CD4-positive, alpha-beta T cell treated with Interleukin-4 for 1 hour (primary cell): ENCODE results near the gene KRIT1.
"Not testable (repeated sequence)": the region's sequence is repeated elsewhere in the genome, so short reads cannot be mapped to it uniquely, and the experiment has no call there.

ENCODE experiments used
- DNase-seq, 2 donors: peaks; one replicate each; pipeline ENCODE4 v3.0.0-alpha.2; 2020 to 2022

KRIT1 gene

DNA sequence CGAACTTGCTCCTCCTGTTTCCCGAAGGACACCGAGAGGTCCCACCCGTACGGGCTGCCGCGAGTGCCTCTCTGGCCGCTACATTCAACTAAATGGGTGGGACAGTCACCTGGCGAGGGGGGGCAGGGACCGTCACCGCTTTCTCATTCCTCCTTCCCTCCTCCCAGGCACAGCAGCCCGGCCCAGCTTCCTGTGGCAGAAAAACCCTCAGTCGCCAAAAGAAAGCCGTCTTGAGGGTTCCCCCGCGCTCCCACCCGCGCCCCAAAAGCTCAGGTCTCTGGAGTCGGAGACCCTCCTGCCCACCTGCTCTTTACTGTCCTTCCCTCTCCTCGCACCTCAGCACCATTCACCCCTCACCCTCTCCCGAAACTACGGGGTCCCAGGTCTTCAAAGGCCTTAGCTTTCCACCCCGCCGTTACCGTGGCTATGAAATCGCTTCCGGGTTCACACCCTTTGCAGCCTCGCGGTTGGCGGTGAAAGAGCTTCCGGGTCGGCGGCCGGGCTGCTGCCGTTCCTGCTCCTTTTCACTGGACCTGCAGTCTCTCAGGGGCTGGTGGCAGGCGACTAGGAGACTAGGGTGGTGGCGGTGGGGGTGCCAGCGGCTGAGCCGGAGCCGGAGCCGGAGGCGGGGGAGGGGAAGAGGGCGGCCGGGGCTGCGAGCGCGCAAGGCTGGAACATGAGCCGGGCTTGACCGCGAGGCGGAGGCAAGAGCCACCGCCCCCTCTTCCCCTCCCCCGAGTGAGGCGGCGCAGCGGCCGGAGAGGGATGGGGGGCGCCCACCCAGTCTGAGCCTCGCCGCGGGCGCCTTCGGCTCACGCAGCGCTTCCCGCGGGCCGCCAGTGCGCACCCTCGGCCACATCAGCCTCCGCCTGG, at the start of gene KRIT1, which contains the start of gene ANKIB1:
KRIT1 (minus strand) TSS at position 428 of the 873 bp plus-strand sequence. CDS start 3,779 bp downstream, outside the sequence.
ANKIB1 (plus strand) TSS at position 488 of the 873 bp plus-strand sequence. CDS start 49,005 bp downstream, outside the sequence.
- DNase-seq: peak; percentile 89 to 90

GRCh38 chr7:92295391-92295790, 49.7 kb upstream of the KRIT1 start:
- no peak for DNase-seq

DNA sequence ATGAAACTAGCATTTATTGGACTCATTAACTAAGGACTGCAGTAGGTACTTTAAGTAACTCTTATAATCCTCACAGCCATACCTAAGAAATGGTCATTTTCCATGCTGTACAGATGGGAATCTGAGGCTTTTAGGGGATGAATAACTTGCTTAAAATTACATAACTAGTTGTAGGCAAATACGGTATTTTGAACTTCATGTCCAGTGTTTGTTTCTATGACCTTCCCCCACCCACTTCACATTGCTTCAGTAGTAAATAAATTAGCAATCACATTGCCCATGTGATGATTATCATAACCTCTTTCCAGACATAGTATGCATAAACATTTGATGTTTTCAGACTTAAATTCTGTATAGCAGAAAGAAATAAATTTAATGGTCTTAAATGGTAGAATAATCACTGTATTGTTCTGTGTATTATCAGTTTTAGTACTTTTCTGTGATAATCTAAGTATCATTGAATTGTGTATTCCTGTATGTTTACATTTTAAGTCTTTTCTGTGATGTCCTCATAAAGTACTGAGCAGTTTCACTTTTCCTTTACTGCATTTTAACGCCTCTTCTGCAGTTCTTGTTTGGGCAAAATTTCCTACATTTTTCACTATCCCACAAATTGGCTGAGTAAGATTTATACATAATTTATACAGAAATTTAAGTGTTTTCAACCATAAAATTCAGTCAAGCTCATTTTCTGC, 48.3 kb upstream of the KRIT1 start:
- no peak for DNase-seq

- DNase-seq: no peak
Observed at GRCh38 chr7:92292981-92293380, 47.3 kb upstream of the KRIT1 start.

DNA sequence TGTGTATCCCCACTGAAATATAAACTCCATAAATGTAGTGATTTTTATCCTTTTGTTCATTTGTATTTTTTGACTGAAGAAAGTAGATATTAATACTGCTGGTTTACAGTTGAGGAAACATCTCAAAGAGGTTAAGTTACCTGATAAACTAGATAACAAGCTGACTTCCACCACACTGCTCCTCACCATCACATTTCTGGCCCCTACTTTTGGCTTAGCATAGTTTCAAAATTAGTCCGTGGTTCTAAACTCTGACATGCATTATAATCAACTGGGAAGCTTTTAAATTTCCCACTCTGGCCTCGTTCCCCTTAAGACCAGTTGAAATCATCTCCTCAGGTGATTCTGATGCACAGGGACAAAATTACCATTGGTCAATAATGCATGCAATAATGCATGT, 43.6 kb upstream of the KRIT1 start:
- DNase-seq: no peak

DNA sequence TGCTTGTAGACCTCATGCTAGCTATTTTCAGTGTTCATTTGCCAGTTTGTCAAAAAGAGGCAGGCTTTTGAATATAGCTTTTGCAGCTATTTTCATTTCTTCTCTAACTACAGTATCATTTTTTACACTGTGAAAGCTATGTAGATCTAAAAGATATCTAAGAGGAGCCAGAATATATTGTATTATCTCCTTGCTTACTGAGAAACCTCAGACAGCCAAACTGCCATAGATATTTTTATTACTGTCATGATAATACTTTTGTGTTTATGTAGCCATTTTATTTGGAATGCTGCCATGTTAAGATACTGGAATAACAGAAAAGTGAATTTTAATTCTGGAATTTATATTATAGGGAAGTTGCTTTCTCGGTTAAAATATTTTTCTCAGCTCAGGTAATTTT, 37.2 kb upstream of the KRIT1 start:
- DNase-seq: no peak

DNA sequence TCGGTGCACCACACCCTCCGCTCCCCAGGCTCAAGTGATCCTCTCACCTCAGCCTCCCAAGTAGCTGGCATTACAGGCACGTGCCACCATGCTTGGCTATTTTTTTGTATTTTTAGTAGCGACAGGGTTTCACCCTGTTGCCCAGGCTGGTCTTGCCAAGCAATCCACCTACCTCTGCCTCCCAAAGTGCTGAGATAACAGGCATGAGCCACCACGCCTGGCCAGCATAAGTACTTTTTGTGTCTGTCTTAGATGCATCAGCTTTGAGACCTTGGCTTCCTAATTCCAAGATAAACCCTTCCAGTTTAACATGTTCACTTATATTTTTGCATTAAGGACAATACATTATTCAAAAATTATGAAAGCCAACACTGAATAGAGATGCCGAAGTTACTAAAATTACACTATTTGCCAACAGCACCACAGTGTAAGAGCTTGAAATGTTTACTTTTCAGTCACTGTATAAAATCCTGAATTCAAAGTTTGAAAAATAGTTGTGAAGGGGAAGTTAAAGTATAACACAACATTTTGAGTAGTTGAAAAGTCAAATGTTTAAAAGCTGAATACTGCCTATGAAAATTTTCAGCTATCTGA, 36.6 kb upstream of the KRIT1 start:
- no peak for DNase-seq

GRCh38 chr7:92281031-92281430, 35.3 kb upstream of the KRIT1 start:
- no peak for DNase-seq

DNA sequence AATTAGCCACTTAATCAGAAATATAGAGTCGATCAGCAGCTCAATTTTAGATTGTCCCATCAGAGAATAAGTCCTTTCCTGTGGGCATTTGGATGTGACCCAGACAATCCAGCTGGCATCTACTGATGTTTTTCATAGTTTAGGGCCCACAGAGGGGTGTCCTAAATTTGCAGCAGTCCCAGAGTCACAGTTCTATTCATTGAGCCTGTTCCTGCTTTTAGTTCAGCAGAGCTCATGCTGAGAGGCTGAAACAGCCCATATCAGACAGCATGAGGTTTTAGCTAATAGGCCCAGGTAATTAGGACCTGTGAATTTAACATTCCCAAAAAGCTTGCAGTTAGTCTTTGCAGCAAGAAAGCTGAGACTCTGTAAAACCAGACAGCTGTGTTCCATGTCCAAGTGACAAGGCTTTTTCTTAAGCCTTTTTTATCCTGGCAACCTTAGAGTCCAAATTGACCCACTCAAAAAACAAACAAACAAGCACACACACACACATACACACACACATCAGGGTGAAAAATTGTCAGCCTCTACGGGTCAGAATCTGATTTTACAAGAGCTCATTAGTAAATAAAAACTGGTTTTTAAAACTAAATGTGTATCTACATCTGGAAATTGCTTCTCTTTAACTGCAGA, 33.8 kb upstream of the KRIT1 start:
- DNase-seq: no peak

DNA sequence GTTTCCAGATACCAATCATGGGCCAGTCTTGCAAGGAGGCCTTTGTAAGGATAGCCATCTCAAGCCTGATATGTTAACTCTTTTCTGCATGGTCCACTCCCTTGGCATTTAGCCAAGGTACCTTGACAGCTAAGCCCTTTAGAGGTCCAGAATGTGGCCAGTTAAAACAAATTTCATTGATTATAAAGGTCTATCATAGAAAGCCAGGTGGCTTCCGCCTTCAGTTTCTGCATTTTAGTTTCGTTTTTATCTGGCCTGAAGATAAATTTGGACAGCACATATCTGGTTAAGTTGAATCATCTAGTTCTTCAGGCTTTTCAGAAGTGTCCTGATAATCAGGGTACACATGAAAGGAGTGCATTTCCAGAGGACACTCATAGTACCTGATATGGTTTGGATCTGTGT, 30.7 kb upstream of the KRIT1 start:
- DNase-seq: no peak

- no peak for DNase-seq
Observed at GRCh38 chr7:92275327-92275726, 29.6 kb upstream of the KRIT1 start.

GRCh38 chr7:92268921-92269320, 23.2 kb upstream of the KRIT1 start:
- no peak for DNase-seq

GRCh38 chr7:92266415-92267241, 20.9 kb upstream of the KRIT1 start:
- no peak for DNase-seq

DNA sequence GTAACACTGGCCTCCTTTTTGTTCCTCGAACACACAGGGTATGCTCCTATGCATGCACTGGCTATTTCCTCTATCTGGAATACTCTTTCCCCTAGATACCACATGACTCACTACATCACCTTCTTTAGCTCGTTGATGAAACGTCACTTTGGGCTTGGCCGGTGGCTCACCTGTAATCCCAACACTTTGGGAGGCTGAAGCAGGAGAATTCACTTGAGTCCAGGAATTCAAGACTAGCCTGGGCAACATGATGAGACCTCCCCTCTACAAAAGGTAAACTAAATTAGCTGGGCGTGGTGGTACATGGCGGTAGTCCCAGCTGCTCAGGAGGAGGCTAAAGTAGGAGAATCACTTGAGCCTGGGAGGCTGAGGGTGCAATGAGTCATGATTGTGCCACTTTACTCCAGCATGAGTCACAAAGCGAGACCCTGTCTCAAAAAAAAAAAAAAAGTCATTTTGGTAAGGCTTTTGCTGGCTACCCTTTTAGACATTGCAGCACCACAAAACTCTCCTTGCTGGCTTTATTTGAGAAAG, 14.6 kb upstream of the KRIT1 start:
- DNase-seq: no peak

GRCh38 chr7:92259610-92260247, 14.0 kb upstream of the KRIT1 start:
- no peak for DNase-seq

- DNase-seq: no peak
Observed at GRCh38 chr7:92259062-92259461, 13.3 kb upstream of the KRIT1 start.

DNA sequence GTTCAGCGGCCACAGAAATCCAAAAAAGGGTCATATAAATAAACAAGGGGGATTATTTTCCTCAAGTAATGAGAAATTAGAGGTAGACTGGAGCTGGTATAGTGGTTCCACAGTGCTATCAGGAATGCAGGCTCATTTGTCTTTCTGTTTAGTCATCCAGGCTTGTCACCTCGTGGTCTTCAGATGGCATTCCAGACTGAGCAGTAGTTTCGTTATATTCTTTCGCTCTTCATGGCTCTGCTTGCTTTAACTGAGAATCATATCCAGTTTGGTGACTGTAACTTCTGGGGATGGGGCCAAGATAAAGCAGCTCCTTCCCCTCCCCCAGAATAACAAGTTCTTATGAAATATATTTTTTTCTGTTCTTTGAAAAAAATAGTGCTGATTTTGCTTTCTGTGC, 9.6 kb upstream of the KRIT1 start:
- no peak for DNase-seq

DNA sequence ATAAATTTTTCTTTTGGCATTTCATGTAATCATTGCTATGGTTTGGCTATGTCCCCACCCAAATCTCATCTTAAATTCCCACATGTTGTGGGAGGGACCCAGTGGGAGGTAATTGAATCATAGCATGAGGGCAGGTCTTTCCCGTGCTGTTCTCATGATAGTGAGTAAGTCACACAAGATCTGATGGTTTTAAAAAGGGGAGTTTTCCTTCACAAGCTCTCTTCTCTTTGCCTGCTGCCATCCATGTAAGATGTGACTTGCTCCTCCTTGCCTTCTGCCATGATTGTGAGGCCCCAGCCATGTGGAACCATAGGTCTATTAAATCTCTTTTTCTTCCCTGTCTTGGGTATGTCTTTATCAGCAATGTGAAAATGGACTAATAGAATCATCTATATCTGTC, 9.1 kb upstream of the KRIT1 start:
- not testable (repeated sequence) for DNase-seq

DNA sequence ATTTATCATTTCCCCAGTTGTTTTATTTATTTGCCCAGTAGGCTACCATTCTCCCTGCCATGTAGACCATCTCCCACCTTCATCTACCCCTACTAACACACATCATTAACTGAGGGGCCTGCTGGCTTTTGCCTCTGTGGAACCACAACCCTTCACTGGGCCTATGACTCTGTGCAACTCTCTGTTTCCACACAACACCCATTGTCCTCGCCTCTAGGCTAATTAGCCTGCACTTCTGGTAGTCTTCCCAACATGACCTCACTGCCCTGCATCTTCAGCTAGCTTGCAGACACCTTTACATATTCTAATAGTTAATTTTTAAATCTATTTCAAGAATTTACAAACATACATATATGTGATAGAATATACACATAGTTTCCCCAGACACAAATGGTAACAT, 7.5 kb upstream of the KRIT1 start:
- no peak for DNase-seq

DNA sequence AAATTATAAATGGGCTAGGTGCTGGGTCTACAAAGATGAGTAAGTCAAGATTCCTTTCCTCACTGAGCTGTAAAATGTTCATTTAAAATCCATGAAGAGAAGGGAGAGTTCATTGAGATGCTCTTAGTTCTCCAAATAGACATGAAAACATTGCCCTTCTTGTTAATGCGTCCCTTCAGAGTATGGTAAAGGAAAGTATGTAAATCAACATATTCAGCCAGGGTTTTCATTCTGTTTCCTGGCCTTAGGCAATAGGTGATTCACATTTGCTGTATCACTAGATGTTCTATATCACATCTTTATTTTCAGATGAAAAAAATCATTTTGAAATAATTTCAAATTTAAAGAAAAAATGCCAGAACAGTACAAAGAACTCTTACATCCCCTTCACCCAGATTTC, 5.5 kb upstream of the KRIT1 start:
- DNase-seq: no peak

DNA sequence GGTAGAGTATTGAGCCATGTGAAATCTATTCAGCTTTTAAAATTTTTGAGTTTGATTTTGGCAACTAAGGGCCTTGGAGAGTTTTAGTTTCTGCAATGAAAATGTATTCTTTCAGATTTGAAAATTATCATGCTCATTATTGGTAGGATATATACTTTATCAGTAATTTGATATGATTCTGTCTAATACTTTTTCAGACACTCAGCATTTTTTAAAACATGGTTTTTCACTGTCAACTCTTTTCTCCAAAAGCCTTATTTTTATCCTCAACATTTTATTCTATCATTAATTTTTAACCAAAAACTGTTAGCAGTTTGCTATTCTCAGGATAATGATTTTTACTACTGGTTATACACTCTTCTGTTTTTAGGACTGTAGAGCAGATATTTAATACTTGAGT, 4.9 kb upstream of the KRIT1 start:
- DNase-seq: no peak
